Neutrophil (primary cell): ENCODE data around the gene KCNJ12.
"Not testable (repeated sequence)": the region's sequence is repeated elsewhere in the genome, so short reads cannot be mapped to it uniquely, and the experiment has no call there.

Experiments
- H3K27ac ChIP-seq: fragments of 200-600 bp; sonication (generic); 2 replicates; pipeline ENCODE4 v1.5.1; 2016; ENCODE audit warnings: mild to moderate bottlenecking, moderate library complexity
- H3K27me3 ChIP-seq: fragments of 200-600 bp; sonication (generic); 2 replicates; pipeline ENCODE4 v1.6.0; 2016; ENCODE audit warnings: mild to moderate bottlenecking
- H3K36me3 ChIP-seq: fragments of 200-600 bp; sonication (generic); 2 replicates; pipeline ENCODE4 v1.5.1; 2017
- H3K4me1 ChIP-seq, 2 experiments: fragments of 200-600 bp in 1 of 2; sonication (generic) in 1 of 2; 1 replicate in 1 of 2; 2 replicates in 1 of 2; pipeline versions ENCODE4 v1.5.1 to v1.6.1; 2013 to 2016; ENCODE audit warnings: low read depth in 1 of 2, low read length in 1 of 2, mild to moderate bottlenecking in 1 of 2, moderate library complexity in 1 of 2; ENCODE audit not compliant: control insufficient read depth in 1 of 2, insufficient read depth in 1 of 2
- H3K4me3 ChIP-seq, 2 experiments: fragments of 200-600 bp in 1 of 2; sonication (generic) in 1 of 2; 1 replicate in 1 of 2; 2 replicates in 1 of 2; pipeline ENCODE4 v1.5.1; 2013 to 2016; ENCODE audit warnings: low read depth in 1 of 2, low read length in 1 of 2, mild to moderate bottlenecking in 1 of 2, moderate library complexity in 1 of 2
- H3K9me3 ChIP-seq: fragments of 200-600 bp; sonication (generic); 2 replicates; pipeline ENCODE4 v1.5.1; 2016
- TF ChIP-seq, protein P1 (sequence below): fragments of 200-600 bp; sonication (generic); IDR thresholded peaks from 2 replicates; pipeline ENCODE4 v1.5.1; 2016; ENCODE audit warnings: antibody characterized with exemption

The KCNJ12 gene

GRCh38 chr17:21453144-21453898, 77.2 kb downstream of the KCNJ12 start:
- H3K36me3 ChIP-seq = no peaks in the 10 kb centered on the region
- peaks cover 4 to 16% of the 10 kb centered on the region in 2 experiments for H3K4me1 ChIP-seq
- H3K9me3 ChIP-seq = no peaks in the 10 kb centered on the region
- TF ChIP-seq, protein P1, sequence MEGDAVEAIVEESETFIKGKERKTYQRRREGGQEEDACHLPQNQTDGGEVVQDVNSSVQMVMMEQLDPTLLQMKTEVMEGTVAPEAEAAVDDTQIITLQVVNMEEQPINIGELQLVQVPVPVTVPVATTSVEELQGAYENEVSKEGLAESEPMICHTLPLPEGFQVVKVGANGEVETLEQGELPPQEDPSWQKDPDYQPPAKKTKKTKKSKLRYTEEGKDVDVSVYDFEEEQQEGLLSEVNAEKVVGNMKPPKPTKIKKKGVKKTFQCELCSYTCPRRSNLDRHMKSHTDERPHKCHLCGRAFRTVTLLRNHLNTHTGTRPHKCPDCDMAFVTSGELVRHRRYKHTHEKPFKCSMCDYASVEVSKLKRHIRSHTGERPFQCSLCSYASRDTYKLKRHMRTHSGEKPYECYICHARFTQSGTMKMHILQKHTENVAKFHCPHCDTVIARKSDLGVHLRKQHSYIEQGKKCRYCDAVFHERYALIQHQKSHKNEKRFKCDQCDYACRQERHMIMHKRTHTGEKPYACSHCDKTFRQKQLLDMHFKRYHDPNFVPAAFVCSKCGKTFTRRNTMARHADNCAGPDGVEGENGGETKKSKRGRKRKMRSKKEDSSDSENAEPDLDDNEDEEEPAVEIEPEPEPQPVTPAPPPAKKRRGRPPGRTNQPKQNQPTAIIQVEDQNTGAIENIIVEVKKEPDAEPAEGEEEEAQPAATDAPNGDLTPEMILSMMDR = no peak
- no peak overlapping the region for H3K27ac ChIP-seq
- H3K4me3 ChIP-seq = no peak overlapping the region
- peaks cover 68% of the 10 kb centered on the region for H3K27me3 ChIP-seq

DNA sequence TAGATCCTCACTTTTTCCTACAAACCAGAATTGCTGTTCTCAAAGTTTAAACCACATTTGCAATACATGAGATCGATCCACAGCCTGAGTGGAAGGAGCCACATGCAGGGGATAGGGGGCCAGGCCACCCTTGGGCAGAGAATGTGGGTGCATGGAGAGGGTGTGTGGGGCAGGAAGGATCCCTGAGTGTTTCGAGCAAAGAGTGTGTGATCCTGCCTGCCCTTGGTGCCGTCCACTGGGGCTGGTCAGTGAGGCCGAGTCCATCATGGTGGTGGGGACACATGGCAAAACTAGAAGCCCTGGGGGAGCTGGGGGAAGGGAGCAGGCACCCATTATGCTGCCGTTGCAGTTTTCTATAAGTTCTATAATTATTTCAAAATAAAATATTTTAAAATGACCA, 77.8 kb downstream of the KCNJ12 start:
- not testable (repeated sequence) for H3K36me3 ChIP-seq, H3K4me3 ChIP-seq, H3K9me3 ChIP-seq, H3K27ac ChIP-seq
- Histone ChIP-seq H3K4me1 (peaks cover 4 to 16% of the 10 kb centered on the region in 2 experiments), H3K27me3 (peaks cover 68% of the 10 kb centered on the region)

- Histone ChIP-seq H3K27ac (no peak overlapping the region), H3K27me3 (peaks cover 72% of the 10 kb centered on the region), H3K4me3 (no peak overlapping the region), H3K9me3 (no peaks in the 10 kb centered on the region), H3K4me1 (peaks cover 4 to 16% of the 10 kb centered on the region in 2 experiments), H3K36me3 (no peaks in the 10 kb centered on the region)
- TF ChIP-seq, protein P1 = no peak
Measured at GRCh38 chr17:21454441-21454840, 78.3 kb downstream of the KCNJ12 start.

- TF ChIP-seq, protein P1 = no peak
- no peaks in the 10 kb centered on the region for H3K36me3 ChIP-seq
- H3K9me3 ChIP-seq = no peaks in the 10 kb centered on the region
Measured at GRCh38 chr17:21455761-21456160, 79.6 kb downstream of the KCNJ12 start.

DNA sequence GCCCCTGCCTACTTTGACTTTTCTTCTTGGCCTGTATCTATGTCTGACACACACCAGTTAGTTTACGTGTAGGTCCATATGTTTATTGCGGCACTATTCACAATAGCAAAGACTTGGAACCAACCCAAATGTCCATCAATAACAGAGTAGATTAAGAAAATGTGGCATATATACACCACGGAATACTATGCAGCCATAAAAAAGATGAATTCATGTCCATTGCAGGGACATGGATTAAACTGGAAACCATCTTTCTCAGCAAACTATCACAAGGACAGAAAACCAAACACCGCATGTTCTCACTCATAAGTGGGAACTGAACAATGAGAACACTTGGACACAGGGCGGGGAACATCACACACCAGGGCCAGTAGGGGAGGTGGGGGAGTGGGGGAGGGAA, 80.3 kb downstream of the KCNJ12 start:
- not testable (repeated sequence) for H3K4me3 ChIP-seq, H3K36me3 ChIP-seq, H3K9me3 ChIP-seq, H3K27ac ChIP-seq
- peaks cover 90% of the 10 kb centered on the region for H3K27me3 ChIP-seq
- H3K4me1 ChIP-seq = peaks cover 4 to 16% of the 10 kb centered on the region in 2 experiments

More at GRCh38 chr17:21455761-21456160, 79.6 kb downstream of the KCNJ12 start:
- H3K27me3 ChIP-seq = peaks cover 84% of the 10 kb centered on the region
- peaks cover 4 to 16% of the 10 kb centered on the region in 2 experiments for H3K4me1 ChIP-seq
- no peak overlapping the region for H3K4me3 ChIP-seq
- H3K27ac ChIP-seq = no peak overlapping the region

DNA sequence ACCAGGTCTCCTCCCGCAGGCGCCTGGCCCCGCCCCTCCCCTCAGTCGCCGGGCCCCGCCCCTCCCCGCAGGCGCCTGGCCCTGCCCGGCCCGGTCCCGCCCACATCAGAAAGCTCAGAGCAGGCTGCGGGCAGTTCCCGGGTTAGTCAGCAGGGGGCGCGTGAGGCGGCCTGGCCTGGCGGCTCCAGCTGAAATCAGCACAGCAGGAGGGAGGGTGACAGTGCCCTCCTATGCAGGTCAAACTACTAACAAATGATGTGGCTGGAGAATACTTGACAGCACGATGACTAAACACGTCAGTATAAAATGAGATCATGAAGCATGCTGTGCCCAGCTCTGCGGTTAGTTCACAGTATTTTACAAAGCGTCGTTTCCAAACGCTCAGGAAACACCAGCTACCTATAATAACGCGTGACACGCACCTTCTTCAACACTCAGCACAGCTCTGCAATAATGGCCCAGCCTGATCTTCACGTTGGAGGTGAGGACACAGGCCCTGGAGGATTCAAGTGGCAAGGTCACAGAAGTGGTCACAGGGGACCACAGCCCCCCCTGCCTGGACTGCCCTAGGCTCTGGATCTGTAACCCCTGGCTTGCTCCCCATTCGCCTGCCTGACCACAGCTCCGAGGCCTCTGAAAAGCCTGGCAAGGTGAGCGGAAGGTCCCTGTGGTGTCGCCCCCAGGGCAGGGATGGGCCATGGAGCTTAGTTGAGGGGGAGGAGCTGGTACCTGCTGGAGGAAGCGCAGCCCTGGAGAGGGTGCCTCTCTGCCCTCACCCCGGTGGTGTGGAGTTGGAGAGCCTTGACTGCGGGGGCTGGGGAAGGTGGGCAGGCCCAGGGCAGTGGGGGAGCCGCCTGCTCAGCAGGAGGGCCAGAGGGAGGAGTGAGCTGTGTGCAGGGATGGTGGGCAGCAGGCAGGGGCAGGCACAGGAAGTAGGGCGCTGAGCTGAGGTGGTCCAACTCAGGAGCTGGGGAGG, 81.2 kb downstream of the KCNJ12 start:
- Histone ChIP-seq H3K27me3 (peaks cover 92% of the 10 kb centered on the region), H3K27ac (no peak overlapping the region), H3K36me3 (no peaks in the 10 kb centered on the region), H3K9me3 (no peaks in the 10 kb centered on the region), H3K4me1 (peaks cover 4 to 12% of the 10 kb centered on the region in 2 experiments), H3K4me3 (no peak overlapping the region)
- TF ChIP-seq, protein P1 = peak; percentile 88
